Right cardiac atrium (tissue), 5 donors: ENCODE measurements around the gene CTRB1. TPM values are rescaled to one million over a fixed set of nuclear protein-coding genes. Genes with fewer than 3 reads are reported as not detected.
"Not testable (repeated sequence)": the region's sequence is repeated elsewhere in the genome, so short reads cannot be mapped to it uniquely, and the experiment has no call there.

Experiments
- ATAC-seq, 2 donors: fragments of 200-7000 bp; cut with Tn5 transposase; one replicate each; pipeline versions ENCODE4 v1.8.0 to v1.9.1; 2020; ENCODE audit warnings: moderate library complexity in 2 of 2, mild to moderate bottlenecking in 1 of 2
- DNase-seq, 3 donors: peaks; one replicate each; pipeline ENCODE4 v3.0.0-alpha.2; 2020
- H3K27ac ChIP-seq: one replicate; pipeline ENCODE4 v1.5.1; 2013; ENCODE audit warnings: mild to moderate bottlenecking, low read length, control low read depth, moderate library complexity
- H3K27me3 ChIP-seq: one replicate; pipeline ENCODE4 v1.6.1; 2013; ENCODE audit not compliant: control insufficient read depth, insufficient read depth
- H3K4me1 ChIP-seq: one replicate; pipeline ENCODE4 v1.6.1; 2013; ENCODE audit warnings: low read length; ENCODE audit not compliant: control insufficient read depth, insufficient read depth
- H3K4me3 ChIP-seq: one replicate; pipeline ENCODE4 v1.5.1; 2013; ENCODE audit warnings: low read length, control low read depth
- H3K9me3 ChIP-seq: one replicate; pipeline ENCODE4 v1.6.1; 2013; ENCODE audit warnings: low read length; ENCODE audit not compliant: control insufficient read depth
- WGBS: extraction: QIAGEN DNeasy Blood & Tissue Kit; methylation state at CpG from one replicate; pipeline ENCODE4 v1.1.7; 2013; 5-methylcytosine and 5-hydroxymethylcytosine counted together
- intact Hi-C, 4 donors: fragments of 100-400 bp; cut with DNase I; formaldehyde crosslinking; loops; one replicate each; pipeline versions ENCODE4 v1.11.0 to v1.14.0; 2022 to 2023
- polyA plus RNA-seq: library from polyadenylated mRNA; stranded (reverse); fragments of 200-250 nt; gene quantifications from one replicate; pipeline ENCODE4 v1.2.3, GENCODE V29; 2013
- total RNA-seq, 4 donors: library from RNA; stranded (reverse); fragmentation: NEBNext Ultra II Directional; extraction: Animal tissue kit (Norgen Biotek cat#: 25700); gene quantifications; one replicate each; pipeline ENCODE4 v1.2.1, GENCODE V29; 2021
- donor health status: healthy with polysubstance abuse.
- donor health status: DM: no; HTN: yes; CAD: no.
- donor health status: DM: no; HTN: no; CAD: no.
- donor health status: DM: no; HTN: yes; CAD: no; lungs with severe emphysema.
- donor health status: DM: yes; HTN: yes; CAD: no.

CTRB1 gene
- total and polyA plus RNA-seq, 5 donors, result 0.27 to 0.62 TPM; not detected in 3

GRCh38 chr16:75235721-75236193 is 17.0 kb downstream of the CTRB1 start:
- Histone ChIP-seq H3K9me3 (no peaks in the 10 kb centered on the region), H3K4me1 (peaks cover 10% of the 10 kb centered on the region), H3K27me3 (no peaks in the 10 kb centered on the region), H3K27ac (no peak overlapping the region), H3K4me3 (no peak overlapping the region)
- intact Hi-C loops, result loop anchor here in 1 of 4 donors (5.0 kb wide), 1 partner anchor 147 kb away; no protein-coding TSS in a partner anchor
- ATAC-seq, result no peak
- peak in 1 of 3 donors; percentile 70 for DNase-seq
- WGBS, result 90% methylated on average over 34 of the region's 34 CpGs

- no peak for DNase-seq
- Histone ChIP-seq H3K27me3 (no peaks in the 10 kb centered on the region), H3K27ac (no peak overlapping the region), H3K4me1 (peaks cover 10% of the 10 kb centered on the region), H3K9me3 (no peaks in the 10 kb centered on the region), H3K4me3 (no peak overlapping the region)
- 67% methylated on average over 7 of the region's 7 CpGs for WGBS
- ATAC-seq, result no peak
- intact Hi-C loops, result loop anchor here in 1 of 4 donors (5.0 kb wide), 1 partner anchor 146 kb away; no protein-coding TSS in a partner anchor
Observed at GRCh38 chr16:75236232-75236631, 17.4 kb downstream of the CTRB1 start.

- ATAC-seq (no peak), DNase-seq (peak in 1 of 3 donors; percentile 60)
- H3K4me1 ChIP-seq, result peaks cover 10% of the 10 kb centered on the region
- intact Hi-C loops, result loop anchor here in 1 of 4 donors (5.0 kb wide), 1 partner anchor 145 kb away; no protein-coding TSS in a partner anchor
- no peaks in the 10 kb centered on the region for H3K27me3 ChIP-seq
- H3K4me3 ChIP-seq, result no peak overlapping the region
- H3K9me3 ChIP-seq, result no peaks in the 10 kb centered on the region
- no peak overlapping the region for H3K27ac ChIP-seq
- 83% methylated on average over 28 of the region's 28 CpGs for WGBS
Observed at GRCh38 chr16:75236736-75237397, 18.1 kb downstream of the CTRB1 start.

- peaks cover 10% of the 10 kb centered on the region for H3K4me1 ChIP-seq
- DNase-seq (peak in 1 of 3 donors; percentile 62), ATAC-seq (no peak)
- H3K9me3 ChIP-seq, result no peaks in the 10 kb centered on the region
- no peak overlapping the region for H3K4me3 ChIP-seq
- no peaks in the 10 kb centered on the region for H3K27me3 ChIP-seq
- 65% methylated on average over 18 of the region's 18 CpGs for WGBS
- H3K27ac ChIP-seq, result peak overlapping the region; percentile 26
- intact Hi-C loops, result loop anchor here in 1 of 4 donors (5.0 kb wide), 1 partner anchor 145 kb away; no protein-coding TSS in a partner anchor
Observed at GRCh38 chr16:75237398-75238131, 18.8 kb downstream of the CTRB1 start.

GRCh38 chr16:75238132-75238852 is 19.5 kb downstream of the CTRB1 start:
- intact Hi-C loops, result loop anchor here in 1 of 4 donors (5.0 kb wide), 1 partner anchor 144 kb away; no protein-coding TSS in a partner anchor
- DNase-seq (peak; percentile 81 to 93 (median 91)), ATAC-seq (peak; percentile 70 to 79)
- H3K27ac ChIP-seq, result peak overlapping the region; percentile 26
- H3K4me1 ChIP-seq, result peaks cover 10% of the 10 kb centered on the region
- H3K4me3 ChIP-seq, result no peak overlapping the region
- WGBS, result 30% methylated on average over 25 of the region's 25 CpGs
- no peaks in the 10 kb centered on the region for H3K9me3 ChIP-seq
- no peaks in the 10 kb centered on the region for H3K27me3 ChIP-seq

- DNase-seq, result no peak
- H3K27ac ChIP-seq, result peak overlapping the region; percentile 7
- no peaks in the 10 kb centered on the region for H3K9me3 ChIP-seq
- no peak overlapping the region for H3K4me3 ChIP-seq
- WGBS, result 47% methylated on average over 16 of the region's 16 CpGs
- no peaks in the 10 kb centered on the region for H3K27me3 ChIP-seq
- intact Hi-C loops, result loop anchor here in 1 of 4 donors (5.0 kb wide), 1 partner anchor 143 kb away; no protein-coding TSS in a partner anchor
- ATAC-seq, result no peak
- peaks cover 10% of the 10 kb centered on the region for H3K4me1 ChIP-seq
Observed at GRCh38 chr16:75238853-75239541, 20.2 kb downstream of the CTRB1 start.

GRCh38 chr16:75239542-75240122 is 20.8 kb downstream of the CTRB1 start:
- H3K27ac ChIP-seq, result peak overlapping the region; percentile 7
- DNase-seq (peak in 1 of 3 donors; percentile 49), ATAC-seq (no peak)
- no peak overlapping the region for H3K4me3 ChIP-seq
- intact Hi-C loops, result loop anchor here in 1 of 4 donors (5.0 kb wide), 1 partner anchor 143 kb away; no protein-coding TSS in a partner anchor
- no peaks in the 10 kb centered on the region for H3K27me3 ChIP-seq
- no peaks in the 10 kb centered on the region for H3K9me3 ChIP-seq
- peaks cover 14% of the 10 kb centered on the region for H3K4me1 ChIP-seq
- WGBS, result 79% methylated on average over 19 of the region's 19 CpGs

- intact Hi-C loops, ATAC-seq, H3K27me3 ChIP-seq, H3K27ac ChIP-seq, H3K4me3 ChIP-seq, H3K9me3 ChIP-seq: not testable (repeated sequence)
- H3K4me1 ChIP-seq, result peaks cover 19% of the 10 kb centered on the region
- peak in 1 of 3 donors; percentile 49 for DNase-seq
- WGBS, result 69% methylated on average over 7 of the region's 7 CpGs
Observed at GRCh38 chr16:75240633-75241032, 21.8 kb downstream of the CTRB1 start.

- DNase-seq, result peak in 1 of 3 donors; percentile 62
- H3K4me1 ChIP-seq, result peaks cover 24% of the 10 kb centered on the region
- H3K4me3 ChIP-seq, result no peak overlapping the region
- intact Hi-C loops, result no loop called here
- H3K9me3 ChIP-seq, result no peaks in the 10 kb centered on the region
- WGBS, result 80% methylated on average over 8 of the region's 8 CpGs
- no peaks in the 10 kb centered on the region for H3K27me3 ChIP-seq
- no peak for ATAC-seq
- no peak overlapping the region for H3K27ac ChIP-seq
Observed at GRCh38 chr16:75241412-75241811, 22.6 kb downstream of the CTRB1 start.

GRCh38 chr16:75241955-75242354 is 23.2 kb downstream of the CTRB1 start:
- DNase-seq (peak in 1 of 3 donors; percentile 66), ATAC-seq (no peak)
- Histone ChIP-seq H3K4me1 (peaks cover 30% of the 10 kb centered on the region), H3K9me3 (no peaks in the 10 kb centered on the region), H3K27me3 (no peaks in the 10 kb centered on the region), H3K4me3 (no peak overlapping the region), H3K27ac (no peak overlapping the region)
- 81% methylated on average over 13 of the region's 13 CpGs for WGBS
- intact Hi-C loops, result no loop called here
